Spleen (tissue), 11 donors: ENCODE data around the gene MASP1. TPM values are rescaled to one million over a fixed set of nuclear protein-coding genes. Genes with fewer than 3 reads are reported as not detected.

Experiments used
- DNase-seq: peaks from one replicate; pipeline ENCODE4 v3.0.0-alpha.2; 2020
- H3K27ac ChIP-seq, 8 donors: fragments of 200-600 bp; sonication (generic) in 7 of 8; 1 replicate in 4 of 8; 2 replicates in 4 of 8; pipeline versions ENCODE4 v1.5.0 to v1.8.0; 2016 to 2021; ENCODE audit warnings: inconsistent platforms in 4 of 8, mild to moderate bottlenecking in 4 of 8, moderate library complexity in 1 of 8
- H3K27me3 ChIP-seq, 7 donors: fragments of 200-600 bp; sonication (generic) in 6 of 7; replicated peaks in 1 of 7; 1 replicate in 4 of 7; 2 replicates in 3 of 7; pipeline versions ENCODE4 v1.5.0 to v1.8.0; 2016 to 2021; ENCODE audit warnings: inconsistent platforms in 3 of 7, mild to moderate bottlenecking in 1 of 7
- H3K36me3 ChIP-seq, 6 donors: fragments of 200-600 bp; sonication (generic) in 5 of 6; 1 replicate in 4 of 6; 2 replicates in 2 of 6; pipeline versions ENCODE4 v1.5.0 to v1.8.0; 2016 to 2021; ENCODE audit warnings: inconsistent platforms in 2 of 6
- H3K4me1 ChIP-seq, 6 donors: fragments of 200-600 bp; sonication (generic) in 5 of 6; 1 replicate in 3 of 6; 2 replicates in 3 of 6; pipeline versions ENCODE4 v1.5.0 to v1.8.0; 2016 to 2021; ENCODE audit warnings: inconsistent platforms in 3 of 6
- H3K4me3 ChIP-seq, 8 donors: fragments of 200-600 bp; sonication (generic) in 7 of 8; 1 replicate in 4 of 8; 2 replicates in 4 of 8; pipeline versions ENCODE4 v1.5.0 to v1.8.0; 2016 to 2021; ENCODE audit warnings: inconsistent platforms in 4 of 8, mild to moderate bottlenecking in 4 of 8, moderate library complexity in 2 of 8
- H3K9me3 ChIP-seq, 8 donors: fragments of 200-600 bp; sonication (generic) in 7 of 8; 1 replicate in 4 of 8; 2 replicates in 4 of 8; pipeline versions ENCODE4 v1.5.0 to v1.8.0; 2016 to 2021; ENCODE audit warnings: inconsistent platforms in 4 of 8
- CTCF ChIP-seq, 11 experiments: fragments of 200-600 bp in 7 of 11; fragments of 450-650 bp in 4 of 11; sonication (generic) in 4 of 11; IDR thresholded peaks in 8 of 11; conservative IDR thresholded peaks in 3 of 11; 1 replicate in 7 of 11; 2 replicates in 4 of 11; pipeline versions ENCODE4 v1.4.0 to v1.8.0; 2016 to 2021; ENCODE audit warnings: antibody characterized with exemption in 11 of 11, inconsistent platforms in 4 of 11, mild to moderate bottlenecking in 1 of 11
- POLR2A ChIP-seq, 3 donors: fragments of 450-650 bp; IDR thresholded peaks; one replicate each; pipeline ENCODE4 v1.5.1; 2017; ENCODE audit warnings: antibody characterized with exemption in 3 of 3, mild to moderate bottlenecking in 1 of 3
- POLR2AphosphoS5 ChIP-seq, 3 donors: sonication (generic); formaldehyde crosslinking; IDR thresholded peaks; one replicate each; pipeline ENCODE4 v1.5.1; 2017; ENCODE audit warnings: antibody characterized with exemption in 3 of 3
- WGBS, 5 donors: extraction: QIAGEN DNeasy Blood & Tissue Kit in 3 of 5; methylation state at CpG; one replicate each; pipeline versions ENCODE4 v1.1.5 to v1.1.7; 2013 to 2018; 5-methylcytosine and 5-hydroxymethylcytosine counted together
- intact Hi-C: fragments of 100-400 bp; cut with DNase I; formaldehyde crosslinking; loops from one replicate; pipeline ENCODE4 v1.15.0; 2023; ENCODE audit warnings: low total_unique reads
- polyA plus RNA-seq, 3 donors: library from polyadenylated mRNA; stranded (reverse); fragments of 200-250 nt; gene quantifications; one replicate each; pipeline ENCODE4 v1.2.1, GENCODE V29; 2013
- total RNA-seq, 7 donors: library from RNA; depleted of rRNA in 3 of 7; stranded (reverse); fragments of >200 nt in 3 of 7; fragmentation: NEBNext Ultra II Directional in 4 of 7; extraction: Animal tissue kit (Norgen Biotek cat#: 25700) in 4 of 7; gene quantifications; one replicate each; pipeline versions ENCODE4 v1.1.0 to v1.2.1, GENCODE V29; 2016 to 2021
- donor health status: healthy with polysubstance abuse.
- donor health status: DM: no; HTN: no; CAD: no; lungs with moderate emphysema.
- donor health status: DM: no; HTN: no; CAD: no.
- donor health status: Bipolar disorder and iron deficiency.
- donor health status: healthy.
- donor health status: DM: no; HTN: no; CAD: no.
- donor health status: DM: yes; HTN: yes; CAD: no.

MASP1 gene
- total and polyA plus RNA-seq, 10 donors: 0.05 to 1.9 (median 0.39) TPM; not detected in 2

DNA sequence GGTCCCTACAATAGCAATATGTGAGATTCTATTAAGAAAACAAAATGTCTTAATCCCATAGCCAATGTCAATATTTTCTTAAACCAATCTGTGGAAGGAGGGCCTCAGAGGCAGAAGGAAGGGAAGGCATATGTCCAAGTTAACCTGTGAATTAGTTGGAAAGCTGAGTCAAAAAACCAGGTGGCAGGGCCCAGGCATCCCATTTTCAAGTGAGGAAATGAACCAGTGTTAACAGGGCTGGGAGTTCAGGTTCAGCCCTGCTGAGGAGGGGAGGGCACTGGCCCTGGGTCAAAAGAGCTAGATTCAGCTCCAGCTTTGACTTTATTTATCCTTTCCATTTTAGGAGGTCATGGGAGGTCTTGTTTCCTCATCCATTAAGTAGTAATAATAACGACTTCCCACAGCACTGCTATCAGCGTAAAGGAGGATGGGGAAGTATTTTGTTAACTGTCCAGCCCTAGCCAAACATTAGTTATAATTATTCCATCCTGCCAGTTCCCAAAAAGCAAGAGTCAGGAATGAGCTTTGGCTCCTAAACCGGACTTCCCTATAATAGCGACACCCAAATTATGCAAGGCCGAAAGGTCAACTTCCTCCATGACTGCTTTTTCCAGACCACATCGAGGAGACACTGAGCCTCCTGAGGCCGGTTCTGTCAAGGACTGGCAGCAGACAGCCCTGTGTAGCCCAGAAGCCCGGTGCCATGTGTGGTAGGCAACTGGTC is 3.2 kb downstream of the MASP1 start:
- Histone ChIP-seq H3K4me3 (no peak overlapping the region), H3K36me3 (no peaks in the 10 kb centered on the region), H3K27me3 (peaks cover 0 to 47% (median 10%) of the 10 kb centered on the region in 7 donors), H3K9me3 (no peaks in the 10 kb centered on the region), H3K4me1 (no peaks in the 10 kb centered on the region), H3K27ac (no peak overlapping the region)
- intact Hi-C loops: no loop called here
- WGBS, 5 donors: 38 to 49% (median 40%) methylated on average over 8 of the region's 8 CpGs
- DNase-seq: no peak
- TF ChIP-seq POLR2AphosphoS5 (IDR thresholded peaks at IDR 0.05) (no peak), POLR2A (IDR thresholded peaks at IDR 0.05) (no peak), CTCF (IDR thresholded peaks at IDR 0.05 in 8 of 11, conservative IDR thresholded peaks at IDR 0.05 in 3 of 11) (no peak)

GRCh38 chr3:187287256-187287655 is 4.3 kb downstream of the MASP1 start:
- Histone ChIP-seq H3K27ac (no peak overlapping the region), H3K4me1 (no peaks in the 10 kb centered on the region), H3K4me3 (no peak overlapping the region), H3K9me3 (no peaks in the 10 kb centered on the region), H3K27me3 (peaks cover 0 to 47% (median 10%) of the 10 kb centered on the region in 7 donors), H3K36me3 (no peaks in the 10 kb centered on the region)
- 48 to 79% (median 61%) methylated on average over 1 of the region's 1 CpG for WGBS, 5 donors
- no peak for TF ChIP-seq POLR2A (IDR thresholded peaks at IDR 0.05)
- no peak for TF ChIP-seq POLR2AphosphoS5 (IDR thresholded peaks at IDR 0.05)
- no peak for TF ChIP-seq CTCF (IDR thresholded peaks at IDR 0.05 in 8 of 11, conservative IDR thresholded peaks at IDR 0.05 in 3 of 11)
- DNase-seq: no peak
- intact Hi-C loops: no loop called here

- no peak overlapping the region for H3K27ac ChIP-seq
- WGBS, 5 donors: 83 to 90% (median 87%) methylated on average over 5 of the region's 5 CpGs
- H3K9me3 ChIP-seq: no peaks in the 10 kb centered on the region
- intact Hi-C loops: no loop called here
- H3K4me1 ChIP-seq: no peaks in the 10 kb centered on the region
- DNase-seq: no peak
- no peaks in the 10 kb centered on the region for H3K36me3 ChIP-seq
- no peak overlapping the region for H3K4me3 ChIP-seq
- TF ChIP-seq CTCF (IDR thresholded peaks at IDR 0.05 in 8 of 11, conservative IDR thresholded peaks at IDR 0.05 in 3 of 11): no peak
- H3K27me3 ChIP-seq: peaks cover 0 to 44% (median 10%) of the 10 kb centered on the region in 7 donors
Measured at GRCh38 chr3:187286467-187287059, 5.0 kb downstream of the MASP1 start.

DNA sequence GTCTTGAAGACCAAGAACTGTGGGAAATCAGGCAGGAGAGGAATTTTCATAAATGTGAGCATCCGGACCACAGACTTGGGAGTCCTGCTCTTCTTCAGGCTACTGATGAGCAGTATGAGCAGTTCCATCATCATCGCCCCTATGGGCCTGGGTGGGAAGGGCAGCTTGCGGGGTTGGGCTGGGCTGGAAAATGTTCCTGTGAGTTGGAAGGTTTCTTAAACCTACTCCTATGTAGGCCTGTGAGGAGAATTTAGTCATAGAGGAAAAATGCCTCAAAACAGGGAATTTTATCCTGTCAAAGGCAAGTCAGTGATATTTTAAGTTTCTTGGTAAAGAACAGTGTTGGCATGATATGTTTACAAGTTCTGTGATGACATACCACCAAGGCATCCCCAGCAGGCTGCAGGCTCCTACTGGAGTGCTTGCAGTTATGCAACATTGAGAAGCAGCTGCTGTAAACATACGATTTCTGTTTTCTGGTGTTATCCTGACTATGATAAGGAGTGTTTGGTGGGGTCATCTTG is 10.3 kb downstream of the MASP1 start:
- WGBS, 5 donors: 63 to 86% (median 78%) methylated on average over 4 of the region's 4 CpGs
- Histone ChIP-seq H3K4me1 (no peaks in the 10 kb centered on the region), H3K9me3 (no peaks in the 10 kb centered on the region), H3K27ac (no peak overlapping the region), H3K4me3 (no peak overlapping the region), H3K27me3 (peaks cover 0 to 33% (median 0%) of the 10 kb centered on the region in 7 donors), H3K36me3 (no peaks in the 10 kb centered on the region)
- intact Hi-C loops: no loop called here
- DNase-seq: no peak
- TF ChIP-seq POLR2AphosphoS5 (IDR thresholded peaks at IDR 0.05) (no peak), POLR2A (IDR thresholded peaks at IDR 0.05) (no peak), CTCF (IDR thresholded peaks at IDR 0.05 in 8 of 11, conservative IDR thresholded peaks at IDR 0.05 in 3 of 11) (no peak)
